ENCODE results near the gene IFNGR2. TPM values are rescaled to one million over a fixed set of nuclear protein-coding genes. Genes with fewer than 3 reads are reported as not detected.
"Not testable (repeated sequence)": the region's sequence is repeated elsewhere in the genome, so short reads cannot be mapped to it uniquely, and the experiment has no call there.

The IFNGR2 gene
- total RNA-seq (2014; rRNA removed; shearing (Covaris generic)): 37.8 and 46.1 TPM in 2 replicates

- H3K27me3 ChIP-seq (ENCODE audit: control insufficient read depth, insufficient read depth, low read length): no peaks in the 10 kb centered on the region
- DNase-seq: peak; percentile 92
- H3K36me3 ChIP-seq (replicated peaks; ENCODE audit: control insufficient read depth, insufficient read depth, low read length): no peaks in the 10 kb centered on the region
- H3K4me3 ChIP-seq (ENCODE audit: insufficient read depth, low read depth, low read length): peak within 1 kb of the TSS; percentile 88
Measured at GRCh38 chr21:33403128-33403785, at the start of gene IFNGR2. TSS of gene IFNGR2 (plus strand) at chr21:33403413. CDS start at chr21:33403544, 131 bp downstream.

- no peak for DNase-seq
- Histone ChIP-seq H3K36me3 (replicated peaks; ENCODE audit: control insufficient read depth, insufficient read depth, low read length) (peaks cover 2% of the 10 kb centered on the region), H3K4me3 (ENCODE audit: insufficient read depth, low read depth, low read length) (no peak overlapping the region), H3K27me3 (ENCODE audit: control insufficient read depth, insufficient read depth, low read length) (no peaks in the 10 kb centered on the region)
Measured at GRCh38 chr21:33355355-33355754, 47.9 kb upstream of the IFNGR2 start.

- DNase-seq: no peak
- Histone ChIP-seq H3K36me3 (replicated peaks; ENCODE audit: control insufficient read depth, insufficient read depth, low read length) (peaks cover 2% of the 10 kb centered on the region), H3K4me3 (ENCODE audit: insufficient read depth, low read depth, low read length) (no peak overlapping the region), H3K27me3 (ENCODE audit: control insufficient read depth, insufficient read depth, low read length) (no peaks in the 10 kb centered on the region)
Measured at GRCh38 chr21:33355996-33356395, 47.2 kb upstream of the IFNGR2 start.

- H3K36me3 ChIP-seq (replicated peaks; ENCODE audit: control insufficient read depth, insufficient read depth, low read length): peaks cover 2% of the 10 kb centered on the region
- DNase-seq: no peak
- H3K27me3 ChIP-seq (ENCODE audit: control insufficient read depth, insufficient read depth, low read length): no peaks in the 10 kb centered on the region
- H3K4me3 ChIP-seq (ENCODE audit: insufficient read depth, low read depth, low read length): no peak overlapping the region
Measured at GRCh38 chr21:33357177-33357576, 46.0 kb upstream of the IFNGR2 start.

- H3K4me3 ChIP-seq (ENCODE audit: insufficient read depth, low read depth, low read length): no peak overlapping the region
- no peaks in the 10 kb centered on the region for H3K27me3 ChIP-seq (ENCODE audit: control insufficient read depth, insufficient read depth, low read length)
- peaks cover 2% of the 10 kb centered on the region for H3K36me3 ChIP-seq (replicated peaks; ENCODE audit: control insufficient read depth, insufficient read depth, low read length)
- DNase-seq: no peak
Measured at GRCh38 chr21:33359446-33359845, 43.8 kb upstream of the IFNGR2 start.

- no peak for DNase-seq
- Histone ChIP-seq H3K27me3 (ENCODE audit: control insufficient read depth, insufficient read depth, low read length) (no peaks in the 10 kb centered on the region), H3K4me3 (ENCODE audit: insufficient read depth, low read depth, low read length) (no peak overlapping the region), H3K36me3 (replicated peaks; ENCODE audit: control insufficient read depth, insufficient read depth, low read length) (peaks cover 2% of the 10 kb centered on the region)
Measured at GRCh38 chr21:33360281-33360680, 42.9 kb upstream of the IFNGR2 start.

GRCh38 chr21:33360881-33361602 lies 42.2 kb upstream of the IFNGR2 start:
- peak overlapping the region; percentile 34 for H3K4me3 ChIP-seq (ENCODE audit: insufficient read depth, low read depth, low read length)
- H3K36me3 ChIP-seq (replicated peaks; ENCODE audit: control insufficient read depth, insufficient read depth, low read length): no peaks in the 10 kb centered on the region; the same call in 1 of the 2 replicates
- peak; percentile 84 for DNase-seq
- H3K27me3 ChIP-seq (ENCODE audit: control insufficient read depth, insufficient read depth, low read length): no peaks in the 10 kb centered on the region

GRCh38 chr21:33362044-33362555 lies 41.1 kb upstream of the IFNGR2 start:
- Histone ChIP-seq H3K36me3 (replicated peaks; ENCODE audit: control insufficient read depth, insufficient read depth, low read length) (no peaks in the 10 kb centered on the region), H3K4me3 (ENCODE audit: insufficient read depth, low read depth, low read length) (peak overlapping the region; percentile 34), H3K27me3 (ENCODE audit: control insufficient read depth, insufficient read depth, low read length) (no peaks in the 10 kb centered on the region)
- peak; percentile 77 for DNase-seq

- not testable (repeated sequence) for DNase-seq; H3K4me3 ChIP-seq (ENCODE audit: insufficient read depth, low read depth, low read length); H3K27me3 ChIP-seq (ENCODE audit: control insufficient read depth, insufficient read depth, low read length); H3K36me3 ChIP-seq (replicated peaks; ENCODE audit: control insufficient read depth, insufficient read depth, low read length)
Measured at GRCh38 chr21:33363911-33364609, 39.2 kb upstream of the IFNGR2 start.

- no peaks in the 10 kb centered on the region for H3K27me3 ChIP-seq (ENCODE audit: control insufficient read depth, insufficient read depth, low read length)
- H3K36me3 ChIP-seq (replicated peaks; ENCODE audit: control insufficient read depth, insufficient read depth, low read length): no peaks in the 10 kb centered on the region
- DNase-seq: no peak
- H3K4me3 ChIP-seq (ENCODE audit: insufficient read depth, low read depth, low read length): no peak overlapping the region
Measured at GRCh38 chr21:33364830-33365229, 38.4 kb upstream of the IFNGR2 start.

GRCh38 chr21:33367309-33367973 lies 35.8 kb upstream of the IFNGR2 start:
- H3K4me3 ChIP-seq (ENCODE audit: insufficient read depth, low read depth, low read length): no peak overlapping the region
- no peak for DNase-seq
- H3K27me3 ChIP-seq (ENCODE audit: control insufficient read depth, insufficient read depth, low read length): no peaks in the 10 kb centered on the region

GRCh38 chr21:33368124-33368523 lies 35.1 kb upstream of the IFNGR2 start:
- Histone ChIP-seq H3K4me3 (ENCODE audit: insufficient read depth, low read depth, low read length) (no peak overlapping the region), H3K36me3 (replicated peaks; ENCODE audit: control insufficient read depth, insufficient read depth, low read length) (no peaks in the 10 kb centered on the region), H3K27me3 (ENCODE audit: control insufficient read depth, insufficient read depth, low read length) (no peaks in the 10 kb centered on the region)
- DNase-seq: no peak

More at GRCh38 chr21:33367309-33367973, 35.8 kb upstream of the IFNGR2 start:
- H3K36me3 ChIP-seq (replicated peaks; ENCODE audit: control insufficient read depth, insufficient read depth, low read length): no peaks in the 10 kb centered on the region

- Histone ChIP-seq H3K4me3 (ENCODE audit: insufficient read depth, low read depth, low read length) (no peak overlapping the region), H3K27me3 (ENCODE audit: control insufficient read depth, insufficient read depth, low read length) (no peaks in the 10 kb centered on the region), H3K36me3 (replicated peaks; ENCODE audit: control insufficient read depth, insufficient read depth, low read length) (no peaks in the 10 kb centered on the region)
- DNase-seq: no peak
Measured at GRCh38 chr21:33368576-33368975, 34.6 kb upstream of the IFNGR2 start.

- no peaks in the 10 kb centered on the region for H3K27me3 ChIP-seq (ENCODE audit: control insufficient read depth, insufficient read depth, low read length)
- no peak for DNase-seq
- no peaks in the 10 kb centered on the region for H3K36me3 ChIP-seq (replicated peaks; ENCODE audit: control insufficient read depth, insufficient read depth, low read length)
- no peak overlapping the region for H3K4me3 ChIP-seq (ENCODE audit: insufficient read depth, low read depth, low read length)
Measured at GRCh38 chr21:33369586-33369985, 33.6 kb upstream of the IFNGR2 start.
